GM12873 (cell line): ENCODE measurements around the gene SKAP2.

ENCODE experiments used
- CTCF ChIP-seq: IDR thresholded peaks from 2 replicates; pipeline ENCODE4 v1.5.1; 2012; ENCODE audit warnings: low read depth, mild to moderate bottlenecking, moderate library complexity, low read length, control low read depth; ENCODE audit not compliant: insufficient read depth; ENCODE audit errors: missing control alignments

Gene SKAP2

DNA sequence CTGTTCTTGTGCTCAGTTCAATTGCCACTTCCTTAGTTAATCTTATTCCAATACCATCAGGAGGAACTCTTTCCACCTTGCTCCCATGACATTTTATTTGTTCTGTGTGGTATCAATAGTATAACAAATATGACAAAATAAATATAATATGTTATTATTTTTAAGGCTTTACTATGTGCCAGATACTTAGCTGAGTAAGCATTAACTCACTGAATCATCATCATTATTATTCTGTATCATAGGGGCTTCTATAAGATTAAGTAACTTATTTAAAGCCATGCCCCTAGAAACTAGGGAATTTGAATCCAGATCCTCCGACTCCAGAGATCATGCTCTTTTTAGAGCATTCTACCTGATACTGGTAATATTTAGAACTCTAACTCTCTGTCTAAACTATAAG, 33.5 kb upstream of the SKAP2 start:
- no peak for TF ChIP-seq CTCF

DNA sequence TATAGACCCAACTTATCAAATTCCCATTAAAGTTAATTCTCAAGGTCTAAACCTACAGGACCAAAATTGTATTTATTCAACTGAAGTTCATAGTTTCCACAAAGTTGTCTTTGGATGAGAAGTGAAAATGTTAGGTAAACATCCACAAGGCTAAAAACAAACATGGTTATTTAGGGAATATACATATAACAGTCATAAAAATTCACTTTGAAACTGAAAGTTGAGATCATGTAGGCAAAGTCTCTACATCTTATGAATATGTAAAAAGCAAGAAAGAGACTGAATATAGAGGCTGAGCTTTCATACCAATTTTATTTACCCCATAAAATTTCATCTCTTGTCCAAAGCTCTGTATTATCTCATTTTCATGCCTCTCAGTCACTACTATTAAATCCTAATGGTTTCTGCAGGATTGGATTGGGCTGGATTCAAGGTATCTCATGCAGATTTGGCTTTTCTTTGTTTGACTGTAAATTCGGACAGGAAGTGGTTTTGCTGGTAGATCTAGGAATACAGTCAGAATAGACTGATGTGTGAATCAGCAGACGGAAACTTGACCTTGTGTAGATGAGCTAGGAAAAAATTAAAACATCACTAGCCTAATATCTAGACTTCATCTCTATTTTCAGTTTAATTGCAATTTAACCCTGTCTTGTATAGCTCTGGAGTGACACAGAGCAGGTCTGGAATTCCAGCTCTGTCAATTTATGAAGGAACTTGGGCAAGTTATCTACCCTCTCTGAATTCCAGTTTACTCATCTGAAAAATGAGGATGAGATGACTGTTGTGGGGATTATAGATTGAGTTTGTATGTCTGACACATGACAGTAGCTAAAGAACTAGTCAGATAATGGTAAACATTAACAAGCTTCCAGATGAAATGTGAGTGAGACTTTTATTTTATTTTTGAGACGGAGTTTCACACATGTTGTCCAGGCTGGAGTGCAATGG, 27.3 kb upstream of the SKAP2 start:
- TF ChIP-seq CTCF, result no peak

DNA sequence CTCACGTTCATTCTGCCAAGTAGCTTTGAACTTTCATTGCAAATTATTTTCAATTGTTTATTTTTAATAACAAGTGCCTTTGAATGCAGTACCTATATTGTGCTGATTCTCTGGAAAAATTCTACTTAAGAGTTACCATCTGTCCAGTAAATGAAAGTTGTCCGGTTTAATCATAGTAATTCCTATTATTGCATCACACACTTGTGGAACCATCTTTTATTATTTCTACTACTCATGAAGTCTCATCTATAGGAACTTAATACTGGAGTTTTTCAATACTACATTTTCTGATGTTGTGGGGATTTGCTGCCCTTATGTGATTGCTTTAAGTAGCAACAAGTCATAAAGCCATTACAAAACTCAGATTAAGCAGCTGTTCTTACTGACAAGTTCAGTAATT, 16.5 kb upstream of the SKAP2 start:
- TF ChIP-seq CTCF, result no peak

DNA sequence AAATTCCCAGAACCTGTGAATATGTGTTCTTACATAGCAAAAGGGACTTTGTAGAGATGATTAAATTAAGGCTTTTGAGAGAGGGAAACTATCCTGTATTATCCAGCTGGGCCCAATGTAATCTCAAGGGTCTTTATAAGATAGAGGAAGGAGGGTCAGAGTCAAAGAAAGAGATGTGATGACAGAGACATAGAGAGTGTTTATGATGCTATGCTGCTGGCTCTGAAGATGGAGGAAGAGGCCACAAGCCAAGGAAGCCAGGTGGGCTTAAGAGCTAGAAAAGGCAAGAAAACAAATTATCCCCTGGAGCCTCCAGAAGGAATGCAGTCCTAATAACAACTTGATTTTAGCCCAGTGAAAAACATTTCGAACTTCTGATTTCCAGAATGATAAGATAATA, 15.3 kb upstream of the SKAP2 start:
- no peak for TF ChIP-seq CTCF

DNA sequence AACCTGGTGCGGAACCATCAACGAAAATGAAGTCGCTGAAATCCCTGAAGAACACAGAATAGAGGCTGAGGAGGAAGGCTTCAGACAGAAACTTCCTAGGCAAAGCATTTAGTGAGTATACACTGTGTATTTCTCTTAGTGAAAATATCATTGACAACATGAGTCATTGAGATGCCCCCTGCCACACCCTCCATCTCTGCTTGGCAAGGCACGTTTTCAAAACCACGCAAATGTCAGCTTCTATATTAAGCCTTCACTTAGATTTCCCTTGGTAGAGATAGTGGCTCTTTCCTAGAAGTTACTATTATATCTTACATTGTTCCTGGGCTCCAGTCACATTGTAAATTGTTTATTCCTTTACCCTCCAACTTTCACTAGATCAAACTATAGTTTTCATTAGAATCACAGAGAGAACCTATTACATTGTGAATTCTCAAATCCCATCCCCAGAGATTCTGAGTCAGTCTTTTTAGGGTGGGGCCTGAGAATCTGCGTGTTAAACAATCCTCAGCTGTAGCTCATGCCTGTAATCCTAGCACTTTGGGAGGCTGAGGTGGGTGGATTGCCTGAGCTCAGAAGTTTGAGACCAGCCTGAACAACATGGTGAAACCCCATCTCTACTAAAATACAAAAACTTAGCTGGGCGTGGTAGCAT, 4.6 kb upstream of the SKAP2 start:
- TF ChIP-seq CTCF, result no peak

DNA sequence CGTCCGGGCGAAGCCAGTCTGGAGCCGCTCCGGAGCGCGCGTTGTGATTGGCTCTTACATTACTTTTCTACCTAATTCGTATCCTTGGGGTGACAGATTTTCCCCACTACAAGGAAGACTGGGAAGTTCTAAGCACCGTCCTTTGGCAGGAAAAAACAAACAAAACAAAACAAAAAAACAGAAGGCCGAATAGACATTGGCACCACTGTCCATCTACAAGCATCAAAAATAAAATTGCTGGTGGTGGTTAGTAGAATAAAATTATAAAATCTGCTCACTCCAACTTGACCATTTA, 651 bp upstream of the SKAP2 start:
- TF ChIP-seq CTCF, result no peak

DNA sequence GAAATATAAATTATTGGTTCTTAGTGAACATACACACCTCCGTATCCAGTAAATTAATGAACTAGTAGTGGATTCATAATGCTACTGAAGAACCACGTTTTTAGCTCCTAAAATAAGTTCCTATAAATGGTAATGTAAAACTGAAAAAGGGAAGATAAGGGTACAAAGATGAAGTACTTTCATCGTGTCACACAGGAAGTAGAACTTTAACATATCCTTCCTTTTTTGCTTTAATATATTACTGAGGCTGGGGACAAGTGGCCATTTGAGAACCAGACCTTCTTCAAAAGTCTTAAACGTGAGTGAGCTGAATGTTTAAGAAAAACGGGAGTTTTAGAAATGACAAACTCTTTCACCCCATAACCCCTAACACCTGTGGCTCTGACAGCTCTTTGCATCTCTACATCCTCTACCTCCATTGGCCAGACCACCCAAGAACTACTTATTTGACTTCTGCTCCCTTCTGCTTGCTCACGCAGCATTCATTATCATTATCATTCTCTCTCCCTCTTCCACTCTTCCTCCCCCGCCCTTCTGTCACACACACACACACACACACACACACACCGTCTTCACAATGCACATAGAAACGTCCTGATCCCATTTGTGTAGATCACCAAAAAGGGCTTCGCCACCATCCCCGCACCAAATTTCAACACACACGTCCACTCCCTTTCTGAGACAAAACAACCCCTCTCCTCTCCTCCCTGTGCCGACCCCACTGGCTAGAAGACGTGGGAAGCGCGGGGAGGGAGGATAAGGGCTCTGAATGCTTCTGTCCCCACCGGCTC, 677 bp downstream of the SKAP2 start:
- TF ChIP-seq CTCF, result no peak
